H54 (cell line): ENCODE data around the gene POMT2.

Experiments
- DNase-seq: peaks from one replicate; pipeline ENCODE4 v3.0.0; 2011; ENCODE audit warnings: low spot score, mixed read lengths; ENCODE audit not compliant: insufficient read length
- FAIRE-seq: peaks from 3 replicates; lab custom pipeline; 2011; peaks lifted over from hg19 to GRCh38; lab: Jason Lieb, UNC
- POLR2A ChIP-seq: IDR thresholded peaks from 2 replicates; pipeline ENCODE4 v1.6.1; 2011; ENCODE audit warnings: low read depth, mild to moderate bottlenecking, low read length

POMT2 gene

GRCh38 chr14:77275601-77276017, 45.1 kb downstream of the POMT2 start:
- TF ChIP-seq POLR2A, result no peak
- FAIRE-seq (no peak), DNase-seq (no peak)

- no peak for TF ChIP-seq POLR2A
- FAIRE-seq (no peak), DNase-seq (no peak)
Observed at GRCh38 chr14:77275041-77275580, 45.6 kb downstream of the POMT2 start.

GRCh38 chr14:77273796-77274195, 46.9 kb downstream of the POMT2 start:
- DNase-seq (no peak), FAIRE-seq (no peak)
- no peak for TF ChIP-seq POLR2A

- DNase-seq, result no peak
- no peak for FAIRE-seq
- TF ChIP-seq POLR2A, result no peak
Observed at GRCh38 chr14:77272261-77272660, 48.4 kb downstream of the POMT2 start.

- FAIRE-seq (no peak), DNase-seq (no peak)
- TF ChIP-seq POLR2A, result no peak
Observed at GRCh38 chr14:77271113-77271710, 49.5 kb downstream of the POMT2 start, which contains the start of gene NGB. Gene NGB (minus strand): TSS chr14:77271206. CDS start chr14:77270937, 269 bp downstream.

GRCh38 chr14:77270361-77271112, 50.1 kb downstream of the POMT2 start:
- no peak for TF ChIP-seq POLR2A
- FAIRE-seq (no peak), DNase-seq (no peak)

- DNase-seq, result no peak
- FAIRE-seq, result no peak
- TF ChIP-seq POLR2A, result no peak
Observed at GRCh38 chr14:77268989-77269600, 51.6 kb downstream of the POMT2 start.

- FAIRE-seq (no peak), DNase-seq (no peak)
- no peak for TF ChIP-seq POLR2A
Observed at GRCh38 chr14:77267937-77268699, 52.6 kb downstream of the POMT2 start.

- no peak for TF ChIP-seq POLR2A
- FAIRE-seq, result no peak
- DNase-seq, result no peak
Observed at GRCh38 chr14:77266336-77266735, 54.3 kb downstream of the POMT2 start.

- no peak for DNase-seq
- FAIRE-seq, result no peak
- no peak for TF ChIP-seq POLR2A
Observed at GRCh38 chr14:77265561-77266335, 54.9 kb downstream of the POMT2 start.

- no peak for FAIRE-seq
- no peak for TF ChIP-seq POLR2A
- no peak for DNase-seq
Observed at GRCh38 chr14:77265187-77265515, 55.5 kb downstream of the POMT2 start.

GRCh38 chr14:77264466-77265186, 56.1 kb downstream of the POMT2 start:
- DNase-seq (no peak), FAIRE-seq (no peak)
- no peak for TF ChIP-seq POLR2A

- FAIRE-seq, result no peak
- no peak for DNase-seq
- no peak for TF ChIP-seq POLR2A
Observed at GRCh38 chr14:77260631-77261030, 60.1 kb downstream of the POMT2 start.
